Measurements from ENCODE around the gene PDPK1.

- TF ChIP-seq, protein P1, sequence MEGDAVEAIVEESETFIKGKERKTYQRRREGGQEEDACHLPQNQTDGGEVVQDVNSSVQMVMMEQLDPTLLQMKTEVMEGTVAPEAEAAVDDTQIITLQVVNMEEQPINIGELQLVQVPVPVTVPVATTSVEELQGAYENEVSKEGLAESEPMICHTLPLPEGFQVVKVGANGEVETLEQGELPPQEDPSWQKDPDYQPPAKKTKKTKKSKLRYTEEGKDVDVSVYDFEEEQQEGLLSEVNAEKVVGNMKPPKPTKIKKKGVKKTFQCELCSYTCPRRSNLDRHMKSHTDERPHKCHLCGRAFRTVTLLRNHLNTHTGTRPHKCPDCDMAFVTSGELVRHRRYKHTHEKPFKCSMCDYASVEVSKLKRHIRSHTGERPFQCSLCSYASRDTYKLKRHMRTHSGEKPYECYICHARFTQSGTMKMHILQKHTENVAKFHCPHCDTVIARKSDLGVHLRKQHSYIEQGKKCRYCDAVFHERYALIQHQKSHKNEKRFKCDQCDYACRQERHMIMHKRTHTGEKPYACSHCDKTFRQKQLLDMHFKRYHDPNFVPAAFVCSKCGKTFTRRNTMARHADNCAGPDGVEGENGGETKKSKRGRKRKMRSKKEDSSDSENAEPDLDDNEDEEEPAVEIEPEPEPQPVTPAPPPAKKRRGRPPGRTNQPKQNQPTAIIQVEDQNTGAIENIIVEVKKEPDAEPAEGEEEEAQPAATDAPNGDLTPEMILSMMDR (IDR thresholded peaks at IDR 0.05 in 8 of 11, conservative IDR thresholded peaks at IDR 0.05 in 3 of 11): no peak
- TF ChIP-seq POLR2A (IDR thresholded peaks at IDR 0.05): no peak
- no peak for TF ChIP-seq POLR2AphosphoS5 (IDR thresholded peaks at IDR 0.05)
These were observed 77.0 kb downstream of the PDPK1 start for GRCh38 chr16:2614761-2615191.

Data from spleen (tissue), 7 donors.